ENCODE data around the gene GIT1. TPM values are rescaled to one million over a fixed set of nuclear protein-coding genes. Genes with fewer than 3 reads are reported as not detected.

GIT1 gene
- total and polyA plus RNA-seq, 4 donors: 2.2 to 11.1 (median 4.9) TPM

- no peaks in the 10 kb centered on the region for H3K27me3 ChIP-seq (ENCODE audit: control insufficient read depth in 4 of 4, insufficient read depth in 4 of 4, low read length in 3 of 4)
- no peak overlapping the region for H3K27ac ChIP-seq (ENCODE audit: low read depth in 1 of 2, low read length in 2 of 2)
- no peaks in the 10 kb centered on the region for H3K4me1 ChIP-seq (ENCODE audit: control insufficient read depth in 4 of 4, insufficient read depth in 4 of 4, low read length in 3 of 4)
- H3K9ac ChIP-seq (ENCODE audit: low read depth in 1 of 2, low read length in 2 of 2): no peak overlapping the region
- peaks cover 8 to 16% (median 12%) of the 10 kb centered on the region in 4 donors for H3K36me3 ChIP-seq (ENCODE audit: control insufficient read depth in 4 of 4, insufficient read depth in 3 of 4, low read depth in 1 of 4, low read length in 3 of 4)
- DNase-seq (ENCODE audit: low spot score): no peak
- no peak overlapping the region for H3K4me3 ChIP-seq (ENCODE audit: low read depth in 1 of 3, low read length in 3 of 3)
- H3K9me3 ChIP-seq (ENCODE audit: control insufficient read depth in 4 of 4, low read length in 3 of 4): no peaks in the 10 kb centered on the region
- TF ChIP-seq RXRA (IDR thresholded peaks at IDR 0.05) (no peak), ZBTB33 (IDR thresholded peaks at IDR 0.05) (no peak), NR2F2 (IDR thresholded peaks at IDR 0.05) (no peak), TAF1 (conservative IDR thresholded peaks at IDR 0.05) (no peak), JUND (IDR thresholded peaks at IDR 0.05) (no peak), EGR1 (IDR thresholded peaks at IDR 0.05; ENCODE audit: low read depth in 2 of 2) (no peak), RAD21 (IDR thresholded peaks at IDR 0.05) (no peak), YY1 (IDR thresholded peaks at IDR 0.05) (no peak), ATF3 (IDR thresholded peaks at IDR 0.05) (no peak), FOXA1 (IDR thresholded peaks at IDR 0.05) (no peak), HNF4A (conservative IDR thresholded peaks at IDR 0.05) (no peak), CTCF (IDR thresholded peaks at IDR 0.05; ENCODE audit: low read depth, low read length, missing input control) (no peak), SP1 (IDR thresholded peaks at IDR 0.05) (no peak), GABPA (IDR thresholded peaks at IDR 0.05 in 1 of 2, conservative IDR thresholded peaks at IDR 0.05 in 1 of 2) (no peak), HNF4G (IDR thresholded peaks at IDR 0.05) (no peak), FOXA2 (IDR thresholded peaks at IDR 0.05) (no peak)
- TF ChIP-seq, protein P1, sequence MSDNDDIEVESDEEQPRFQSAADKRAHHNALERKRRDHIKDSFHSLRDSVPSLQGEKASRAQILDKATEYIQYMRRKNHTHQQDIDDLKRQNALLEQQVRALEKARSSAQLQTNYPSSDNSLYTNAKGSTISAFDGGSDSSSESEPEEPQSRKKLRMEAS (IDR thresholded peaks at IDR 0.05): no peak
- TF ChIP-seq, protein P2, sequence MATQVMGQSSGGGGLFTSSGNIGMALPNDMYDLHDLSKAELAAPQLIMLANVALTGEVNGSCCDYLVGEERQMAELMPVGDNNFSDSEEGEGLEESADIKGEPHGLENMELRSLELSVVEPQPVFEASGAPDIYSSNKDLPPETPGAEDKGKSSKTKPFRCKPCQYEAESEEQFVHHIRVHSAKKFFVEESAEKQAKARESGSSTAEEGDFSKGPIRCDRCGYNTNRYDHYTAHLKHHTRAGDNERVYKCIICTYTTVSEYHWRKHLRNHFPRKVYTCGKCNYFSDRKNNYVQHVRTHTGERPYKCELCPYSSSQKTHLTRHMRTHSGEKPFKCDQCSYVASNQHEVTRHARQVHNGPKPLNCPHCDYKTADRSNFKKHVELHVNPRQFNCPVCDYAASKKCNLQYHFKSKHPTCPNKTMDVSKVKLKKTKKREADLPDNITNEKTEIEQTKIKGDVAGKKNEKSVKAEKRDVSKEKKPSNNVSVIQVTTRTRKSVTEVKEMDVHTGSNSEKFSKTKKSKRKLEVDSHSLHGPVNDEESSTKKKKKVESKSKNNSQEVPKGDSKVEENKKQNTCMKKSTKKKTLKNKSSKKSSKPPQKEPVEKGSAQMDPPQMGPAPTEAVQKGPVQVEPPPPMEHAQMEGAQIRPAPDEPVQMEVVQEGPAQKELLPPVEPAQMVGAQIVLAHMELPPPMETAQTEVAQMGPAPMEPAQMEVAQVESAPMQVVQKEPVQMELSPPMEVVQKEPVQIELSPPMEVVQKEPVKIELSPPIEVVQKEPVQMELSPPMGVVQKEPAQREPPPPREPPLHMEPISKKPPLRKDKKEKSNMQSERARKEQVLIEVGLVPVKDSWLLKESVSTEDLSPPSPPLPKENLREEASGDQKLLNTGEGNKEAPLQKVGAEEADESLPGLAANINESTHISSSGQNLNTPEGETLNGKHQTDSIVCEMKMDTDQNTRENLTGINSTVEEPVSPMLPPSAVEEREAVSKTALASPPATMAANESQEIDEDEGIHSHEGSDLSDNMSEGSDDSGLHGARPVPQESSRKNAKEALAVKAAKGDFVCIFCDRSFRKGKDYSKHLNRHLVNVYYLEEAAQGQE (IDR thresholded peaks at IDR 0.05): no peak
- 89% methylated on average over 2 of the region's 2 CpGs for WGBS
Observed at GRCh38 chr17:29628644-29629043, 39.2 kb upstream of the GIT1 start.
